GM23248 (cell line): ENCODE data around the gene MGAT3.

Source experiments
- EZH2 ChIP-seq: fragments of 200-600 bp; sonication (generic); IDR thresholded peaks from 2 replicates; pipeline ENCODE4 v1.6.1; 2018; ENCODE audit warnings: antibody characterized with exemption, mild to moderate bottlenecking; ENCODE audit not compliant: insufficient read depth, poor library complexity, severe bottlenecking
- EZH2phosphoT487 ChIP-seq: fragments of 200-600 bp; sonication (generic); IDR thresholded peaks from 2 replicates; pipeline ENCODE4 v1.6.1; 2018; ENCODE audit warnings: antibody characterized with exemption, moderate library complexity, mild to moderate bottlenecking, low read depth; ENCODE audit not compliant: insufficient read depth

DNA sequence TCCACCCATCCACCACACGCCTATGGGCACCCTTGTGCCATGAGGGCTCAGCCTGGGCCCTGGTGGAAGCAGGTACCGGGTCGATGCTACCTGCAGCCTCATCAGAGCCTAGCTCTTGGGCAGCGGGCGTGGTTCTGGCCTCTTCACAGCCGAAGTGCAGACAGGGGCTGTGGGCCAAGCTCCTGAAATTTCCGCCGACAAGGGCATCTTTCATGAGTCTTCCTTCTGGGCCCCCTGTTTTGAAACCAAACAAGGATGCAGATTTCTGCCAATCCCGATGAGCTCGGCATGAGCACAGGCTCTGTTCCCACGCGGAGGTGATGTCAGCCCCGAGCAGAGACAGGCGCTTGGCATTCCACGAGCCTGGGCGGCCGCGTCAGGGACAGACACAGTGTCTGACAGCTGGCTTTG lies 22.6 kb upstream of the MGAT3 start:
- TF ChIP-seq EZH2, result no peak
- TF ChIP-seq EZH2phosphoT487, result no peak
